ENCODE data around the gene GALNT18.

- TF ChIP-seq CTCF (IDR thresholded peaks at IDR 0.05; ENCODE audit: insufficient read depth, low read length, poor library complexity, severe bottlenecking) (no peak), EZH2phosphoT487 (conservative IDR thresholded peaks at IDR 0.05; ENCODE audit: low read length) (no peak)
These were observed 353.7 kb downstream of the GALNT18 start for GRCh38 chr11:11268119-11268518.

Data from SU-DHL-6 (cell line).